Activated CD4-positive, alpha-beta T cell treated with anti-CD3 and anti-CD28 coated beads, Interleukin-2, Interleukin-4, amounts not matched to agents 100 ng/mL and 50 ng/mL, durations not matched to agents 16 hours and 8 hours (primary cell): ENCODE data around the gene CEP89.
"Not testable (repeated sequence)": the region's sequence is repeated elsewhere in the genome, so short reads cannot be mapped to it uniquely, and the experiment has no call there.

Source experiments
- DNase-seq: peaks from one replicate; pipeline ENCODE4 v3.0.0-alpha.2; 2020; ENCODE audit warnings: low spot score

The CEP89 gene

GRCh38 chr19:32971715-32972540 lies at the start of gene CEP89, which contains the start of gene FAAP24:
CEP89 (minus strand) TSS chr19:32971958; CDS start chr19:32971874, 84 bp downstream.
FAAP24 (plus strand) TSS chr19:32972242; CDS start chr19:32973197, 955 bp downstream.
- peak; percentile 100 for DNase-seq

GRCh38 chr19:33010891-33011290 lies 39.1 kb upstream of the CEP89 start:
- DNase-seq, result not testable (repeated sequence)

GRCh38 chr19:33008738-33009137 lies 37.0 kb upstream of the CEP89 start:
- DNase-seq, result no peak

- DNase-seq, result no peak
These were observed 33.7 kb upstream of the CEP89 start for GRCh38 chr19:33005440-33005839.

GRCh38 chr19:33003424-33004024 lies 31.8 kb upstream of the CEP89 start:
- not testable (repeated sequence) for DNase-seq

GRCh38 chr19:33002126-33002865 lies 30.5 kb upstream of the CEP89 start:
- DNase-seq, result not testable (repeated sequence)

GRCh38 chr19:33000910-33001309 lies 29.2 kb upstream of the CEP89 start:
- no peak for DNase-seq

GRCh38 chr19:33000510-33000909 lies 28.8 kb upstream of the CEP89 start:
- DNase-seq, result no peak

GRCh38 chr19:32998722-32999121 lies 27.0 kb upstream of the CEP89 start:
- no peak for DNase-seq

GRCh38 chr19:32997716-32998355 lies 26.1 kb upstream of the CEP89 start:
- DNase-seq, result no peak

GRCh38 chr19:32997061-32997464 lies 25.3 kb upstream of the CEP89 start:
- not testable (repeated sequence) for DNase-seq

- not testable (repeated sequence) for DNase-seq
These were observed 24.2 kb upstream of the CEP89 start for GRCh38 chr19:32995966-32996365.

- no peak for DNase-seq
These were observed 17.0 kb upstream of the CEP89 start for GRCh38 chr19:32988724-32989123.

- not testable (repeated sequence) for DNase-seq
These were observed 16.5 kb upstream of the CEP89 start for GRCh38 chr19:32988254-32988653.

GRCh38 chr19:32982488-32982887 lies 10.7 kb upstream of the CEP89 start:
- DNase-seq, result not testable (repeated sequence)

GRCh38 chr19:32979807-32980206 lies 8.0 kb upstream of the CEP89 start:
- not testable (repeated sequence) for DNase-seq

GRCh38 chr19:32977813-32978212 lies 6.1 kb upstream of the CEP89 start:
- not testable (repeated sequence) for DNase-seq

GRCh38 chr19:32977280-32977679 lies 5.5 kb upstream of the CEP89 start:
- no peak for DNase-seq

GRCh38 chr19:32976223-32976805 lies 4.6 kb upstream of the CEP89 start:
- peak; percentile 62 for DNase-seq

GRCh38 chr19:32971012-32971595 lies 654 bp downstream of the CEP89 start:
- DNase-seq, result no peak

- no peak for DNase-seq
These were observed 2.2 kb downstream of the CEP89 start for GRCh38 chr19:32969549-32969948.
